HG02884 (cell line): Measurements from ENCODE around the gene ZNF565.
A peak's percentile ranks its signal among the peaks of the same experiment; 100 is the strongest.
"Not testable (repeated sequence)": the region's sequence is repeated elsewhere in the genome, so short reads cannot be mapped to it uniquely, and the experiment has no call there.

Source experiments
- ATAC-seq: cut with Tn5 transposase; IDR thresholded peaks from one replicate; pipeline ENCODE4 v1.9.1; 2021; ENCODE audit warnings: mild to moderate bottlenecking, moderate library complexity; ENCODE audit not compliant: unreplicated experiment

Gene ZNF565

GRCh38 chr19:36214386-36215275 lies at the start of gene ZNF565, which contains the start of gene ZNF146:
Gene ZNF565, minus strand, starts transcription at chr19:36214665. Its CDS starts 12,680 bp downstream, at chr19:36201985.
Gene ZNF146, plus strand, starts transcription at chr19:36215106. Its CDS starts 21,335 bp downstream, at chr19:36236441.
- peak; percentile 82 for ATAC-seq

- no peak for ATAC-seq
Observed at GRCh38 chr19:36259211-36259610, 44.7 kb upstream of the ZNF565 start.

DNA sequence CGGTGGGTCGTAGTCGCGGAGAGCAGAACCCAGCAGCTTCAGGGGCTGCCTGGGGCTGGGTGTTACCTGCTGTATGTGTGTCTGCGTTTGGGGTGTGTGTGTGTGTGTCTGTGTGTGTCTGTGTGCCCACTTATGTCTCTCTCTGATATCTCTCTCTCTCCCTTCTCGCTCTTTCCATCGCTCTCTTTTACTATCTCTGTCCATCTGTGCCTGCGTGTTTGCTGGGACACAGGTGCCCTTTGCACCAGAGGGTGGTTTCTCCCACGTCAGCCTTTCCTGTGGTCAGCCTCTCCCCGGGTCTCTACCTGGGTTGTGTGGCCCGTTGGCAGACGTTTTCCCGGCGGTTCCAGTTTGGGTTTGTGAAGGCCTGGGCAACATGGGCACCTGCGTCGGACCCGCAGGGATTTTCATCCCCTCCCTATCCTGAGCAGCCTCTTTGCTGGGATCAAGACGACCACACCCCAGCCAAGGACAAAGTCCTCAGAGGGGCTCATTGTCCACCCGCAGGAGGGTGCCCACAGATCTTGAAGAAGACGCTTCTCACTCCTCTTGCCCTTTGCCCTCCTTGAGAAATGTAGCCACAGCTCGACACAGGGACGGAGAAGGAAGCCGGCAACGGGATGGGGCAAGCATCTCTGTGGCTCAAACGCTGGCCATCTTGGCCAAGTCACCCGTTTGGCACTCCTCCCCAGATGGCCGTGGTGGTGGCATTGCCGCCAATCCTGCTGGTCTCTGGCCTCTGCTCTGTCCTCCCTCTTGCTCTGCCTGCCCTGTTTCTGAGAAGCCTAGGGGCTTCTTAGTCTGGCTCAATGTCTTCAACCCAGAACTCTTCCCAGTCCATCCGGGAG lies 43.8 kb upstream of the ZNF565 start:
- ATAC-seq = no peak

DNA sequence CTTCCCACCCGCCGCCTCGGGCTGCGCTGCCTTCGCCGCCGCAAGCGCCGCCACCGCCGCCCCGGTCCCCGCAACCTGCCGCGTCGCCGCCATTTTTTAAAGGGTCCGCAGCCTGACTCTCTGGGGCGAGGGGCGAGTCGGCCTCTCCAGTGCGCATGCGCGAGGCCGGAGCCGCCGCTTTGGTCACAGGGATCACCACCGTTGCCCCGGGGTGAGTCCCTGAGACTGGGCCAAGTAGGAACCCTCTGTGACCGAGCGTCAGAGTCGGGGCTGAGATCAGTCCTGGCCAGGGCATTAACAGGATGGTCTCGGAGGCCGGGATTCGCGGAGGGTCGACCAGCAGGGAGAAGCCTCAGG lies 43.0 kb upstream of the ZNF565 start:
- no peak for ATAC-seq

DNA sequence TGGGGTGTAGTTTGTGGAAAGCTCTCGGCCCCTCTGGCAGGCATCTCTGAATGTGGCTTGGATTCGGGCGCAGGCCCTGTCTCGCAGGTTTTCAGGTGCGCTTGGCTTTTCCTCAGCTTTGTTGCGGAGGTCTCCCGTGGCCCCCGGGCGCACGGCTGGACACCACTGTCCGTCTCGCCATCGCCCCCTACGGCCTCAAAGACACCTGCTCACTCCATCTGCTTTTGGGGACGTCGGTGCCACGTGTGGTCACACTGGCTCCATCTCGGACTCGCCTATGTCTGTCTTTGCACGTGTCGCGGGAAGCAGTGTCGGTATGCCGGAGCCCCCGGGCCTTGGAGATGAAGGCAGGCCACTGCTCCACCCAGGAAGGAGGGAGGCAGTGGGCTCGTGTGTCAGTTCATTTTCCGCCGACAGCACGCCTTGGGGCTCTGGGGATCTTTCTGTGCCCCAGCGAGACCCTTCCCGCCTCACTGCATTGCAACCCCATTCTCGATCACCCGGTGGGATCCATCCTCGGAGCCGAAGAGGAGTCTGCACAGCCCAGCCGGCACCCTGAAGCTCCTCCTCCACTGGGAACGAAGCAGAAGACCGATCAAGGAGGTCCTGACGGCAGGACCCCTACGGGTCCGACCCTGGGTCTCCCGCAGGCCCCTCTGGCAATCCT lies 42.5 kb upstream of the ZNF565 start:
- no peak for ATAC-seq

DNA sequence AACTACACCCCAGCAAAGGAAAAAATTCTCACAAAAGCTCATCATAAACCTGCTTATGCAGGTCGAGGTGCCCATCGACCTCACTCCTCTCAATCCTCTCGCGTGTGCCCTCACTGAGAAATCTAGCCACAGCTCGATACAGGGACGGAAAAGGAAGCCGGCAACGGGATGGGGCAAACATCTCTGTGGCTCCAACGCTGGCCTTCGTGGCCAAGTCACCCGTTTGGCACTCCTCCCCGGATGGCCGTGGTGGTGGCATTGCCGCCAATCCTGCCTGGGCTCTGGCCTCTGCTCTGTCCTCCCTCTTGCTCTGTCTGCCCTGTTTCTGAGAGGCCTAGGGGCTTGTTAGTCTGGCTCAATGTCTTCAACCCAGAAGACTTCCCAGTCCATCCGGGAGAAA lies 41.6 kb upstream of the ZNF565 start:
- no peak for ATAC-seq

GRCh38 chr19:36255316-36255715 lies 40.9 kb upstream of the ZNF565 start:
- ATAC-seq = no peak

DNA sequence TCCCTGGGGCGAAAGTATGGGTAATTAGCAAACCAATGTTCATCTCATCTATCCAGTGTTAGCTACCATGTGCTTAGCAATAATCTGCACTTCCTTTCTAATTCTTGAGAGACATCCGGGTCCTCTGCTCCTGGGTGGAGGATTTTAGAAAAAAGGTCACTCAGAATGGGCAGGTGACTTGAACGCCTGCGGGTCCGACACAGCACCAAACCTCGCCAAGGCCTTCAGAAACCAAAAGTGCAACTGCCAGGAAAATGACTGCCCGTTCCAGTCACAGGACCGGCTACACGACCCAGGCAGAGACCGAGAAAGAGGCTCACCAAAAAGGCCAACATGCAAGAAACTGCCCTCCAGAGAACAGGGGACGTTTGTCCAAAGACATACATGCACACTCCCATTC lies 40.4 kb upstream of the ZNF565 start:
- no peak for ATAC-seq

GRCh38 chr19:36252047-36252446 lies 37.6 kb upstream of the ZNF565 start:
- ATAC-seq = no peak

DNA sequence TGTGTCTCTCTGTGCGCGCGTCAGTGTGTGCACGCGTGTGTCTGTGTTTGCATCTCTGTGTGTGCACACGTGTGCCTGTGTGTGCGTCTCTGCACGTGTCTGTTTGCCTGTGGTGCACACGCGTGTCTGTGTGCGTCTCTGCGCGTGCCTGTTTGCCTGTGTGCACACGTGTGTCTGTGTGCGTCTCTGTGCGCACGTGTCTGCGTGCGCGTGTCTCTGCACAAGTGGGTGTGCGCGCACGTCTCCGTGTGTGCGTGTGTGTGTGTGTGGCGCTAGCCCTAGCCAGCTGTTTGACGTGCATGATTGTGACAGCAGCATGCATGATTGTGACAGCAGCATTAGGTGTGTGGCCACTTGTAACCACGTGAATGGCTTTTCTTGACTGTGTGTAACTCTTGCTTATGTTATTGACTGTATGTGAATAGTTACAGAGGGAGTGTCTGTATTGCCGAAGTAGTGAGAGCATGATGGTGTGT lies 31.6 kb upstream of the ZNF565 start:
- ATAC-seq = no peak

DNA sequence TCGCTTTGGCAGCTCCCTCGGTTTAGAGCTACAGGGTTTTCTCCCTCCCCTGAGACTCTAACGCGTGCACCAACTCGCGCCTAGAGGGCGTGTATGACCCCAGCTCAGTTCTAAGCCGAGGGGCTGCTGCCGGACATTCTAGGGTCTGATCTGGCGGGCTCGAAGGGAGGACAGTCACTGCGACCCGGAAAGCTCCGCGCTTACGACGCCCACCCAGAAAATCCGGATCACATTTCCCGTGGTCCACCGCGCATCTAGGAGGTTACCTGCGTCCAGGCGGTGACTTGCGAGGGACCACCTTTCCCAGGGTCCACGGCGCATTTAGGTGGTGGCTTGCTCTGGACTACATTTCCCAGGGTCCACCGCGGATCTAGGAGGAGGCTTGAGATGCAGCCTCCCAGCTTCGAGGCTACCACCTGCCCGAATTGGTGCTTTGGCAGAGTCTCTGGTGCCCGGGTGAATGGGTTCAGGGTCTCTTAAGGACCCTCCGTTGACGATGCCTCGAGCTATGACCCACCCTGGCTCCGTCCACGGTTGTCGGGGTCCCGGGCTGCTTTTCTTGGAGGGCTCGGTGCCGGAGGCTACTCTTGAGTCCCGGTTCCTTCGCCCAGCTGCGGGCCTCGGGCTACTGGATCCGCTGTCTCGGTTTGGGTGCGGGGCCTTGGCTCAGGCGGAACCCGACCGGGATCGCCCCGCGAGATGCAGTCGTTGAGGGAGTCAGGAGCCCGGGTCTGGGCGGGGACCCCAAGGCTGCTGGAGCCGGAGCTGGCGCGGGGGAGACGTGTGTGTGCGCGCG lies 30.9 kb upstream of the ZNF565 start:
- no peak for ATAC-seq

DNA sequence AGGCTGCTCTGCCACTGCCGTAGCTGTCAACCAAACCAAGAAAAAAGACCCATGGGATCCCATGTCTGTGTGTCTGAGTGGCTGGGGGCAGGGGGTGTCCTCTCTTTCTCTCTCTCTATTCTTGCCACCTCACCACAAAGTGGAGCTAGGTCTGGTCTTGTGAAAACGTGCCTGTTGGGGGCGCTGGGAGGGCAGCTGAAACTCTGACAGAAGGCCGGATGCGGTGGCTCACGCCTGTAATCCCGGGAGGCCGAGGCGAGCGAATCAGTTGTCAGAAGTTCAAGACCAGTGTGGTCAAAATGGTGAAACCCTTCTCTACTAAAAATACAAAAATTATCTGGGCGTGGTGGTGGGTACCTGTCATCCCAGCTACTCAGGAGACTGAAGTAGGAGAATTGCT lies 29.6 kb upstream of the ZNF565 start:
- no peak for ATAC-seq

GRCh38 chr19:36236946-36237310 lies 22.5 kb upstream of the ZNF565 start:
- ATAC-seq = no peak

- no peak for ATAC-seq
Observed at GRCh38 chr19:36236304-36236945, 22.0 kb upstream of the ZNF565 start.

DNA sequence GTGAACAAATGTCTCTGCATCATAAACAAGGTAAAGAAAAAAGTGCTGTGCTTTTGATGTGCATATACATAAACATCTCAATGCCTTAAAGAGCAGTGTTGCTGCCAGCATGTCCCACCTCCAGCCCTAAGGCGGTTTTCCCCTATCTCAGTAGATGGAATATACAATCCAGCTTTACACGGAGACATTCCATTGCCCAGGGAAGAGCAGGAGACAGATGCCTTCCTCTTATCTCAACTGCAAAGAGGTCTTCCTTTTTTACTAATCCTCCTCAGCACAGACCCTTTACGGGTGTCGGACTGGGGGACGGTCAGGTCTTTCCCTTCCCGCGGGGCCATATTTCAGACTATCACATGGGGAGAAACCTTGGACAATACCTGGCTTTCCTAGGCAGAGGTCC lies 19.2 kb upstream of the ZNF565 start:
- not testable (repeated sequence) for ATAC-seq

GRCh38 chr19:36225219-36225892 lies 10.9 kb upstream of the ZNF565 start:
- ATAC-seq = no peak

GRCh38 chr19:36222503-36222902 lies 8.0 kb upstream of the ZNF565 start:
- no peak for ATAC-seq

DNA sequence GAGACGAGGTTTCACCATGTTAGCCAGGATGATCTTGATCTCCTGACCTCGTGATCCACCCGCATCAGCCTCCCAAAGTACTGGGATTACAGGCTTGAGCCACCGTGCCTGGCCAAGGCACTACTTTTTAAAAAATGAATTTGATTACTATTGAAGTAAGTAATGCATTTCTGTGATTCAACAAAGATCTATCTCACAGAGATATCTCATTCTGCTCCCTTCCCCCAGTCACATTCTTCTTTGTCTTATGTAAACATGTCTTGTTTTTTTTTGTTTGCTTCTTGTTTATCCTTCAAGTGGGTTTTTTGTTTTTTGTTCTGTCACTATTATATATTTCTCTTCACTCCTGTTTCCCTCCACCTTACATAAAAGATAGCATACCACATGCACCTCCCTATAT lies 7.0 kb upstream of the ZNF565 start:
- no peak for ATAC-seq
